LNCAP (cell line): Measurements from ENCODE around the gene C11orf24.

Source experiments
- TF ChIP-seq, protein P1 (sequence below): fragments of 450-650 bp; IDR thresholded peaks from 2 replicates; pipeline ENCODE4 v1.5.1; 2017; ENCODE audit warnings: mild to moderate bottlenecking

C11orf24 gene

DNA sequence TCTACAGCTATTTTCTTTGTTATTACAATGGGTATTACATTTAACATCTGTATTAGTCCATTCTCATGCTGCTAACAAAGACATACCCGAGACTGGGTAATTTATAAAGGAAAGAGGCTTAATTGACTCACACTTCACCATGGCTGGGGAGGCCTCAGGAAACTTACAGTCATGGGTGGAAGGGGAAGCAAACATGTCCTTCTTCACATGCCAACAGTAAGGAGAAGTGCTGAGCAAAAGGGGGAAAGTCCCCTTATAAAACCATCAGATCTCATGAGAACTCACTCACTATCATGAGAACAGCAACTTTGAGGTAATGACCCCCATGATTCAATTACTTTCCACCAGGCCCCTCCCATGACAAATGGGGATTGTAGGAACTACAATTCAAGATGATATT lies 42.2 kb downstream of the C11orf24 start:
- TF ChIP-seq, protein P1, sequence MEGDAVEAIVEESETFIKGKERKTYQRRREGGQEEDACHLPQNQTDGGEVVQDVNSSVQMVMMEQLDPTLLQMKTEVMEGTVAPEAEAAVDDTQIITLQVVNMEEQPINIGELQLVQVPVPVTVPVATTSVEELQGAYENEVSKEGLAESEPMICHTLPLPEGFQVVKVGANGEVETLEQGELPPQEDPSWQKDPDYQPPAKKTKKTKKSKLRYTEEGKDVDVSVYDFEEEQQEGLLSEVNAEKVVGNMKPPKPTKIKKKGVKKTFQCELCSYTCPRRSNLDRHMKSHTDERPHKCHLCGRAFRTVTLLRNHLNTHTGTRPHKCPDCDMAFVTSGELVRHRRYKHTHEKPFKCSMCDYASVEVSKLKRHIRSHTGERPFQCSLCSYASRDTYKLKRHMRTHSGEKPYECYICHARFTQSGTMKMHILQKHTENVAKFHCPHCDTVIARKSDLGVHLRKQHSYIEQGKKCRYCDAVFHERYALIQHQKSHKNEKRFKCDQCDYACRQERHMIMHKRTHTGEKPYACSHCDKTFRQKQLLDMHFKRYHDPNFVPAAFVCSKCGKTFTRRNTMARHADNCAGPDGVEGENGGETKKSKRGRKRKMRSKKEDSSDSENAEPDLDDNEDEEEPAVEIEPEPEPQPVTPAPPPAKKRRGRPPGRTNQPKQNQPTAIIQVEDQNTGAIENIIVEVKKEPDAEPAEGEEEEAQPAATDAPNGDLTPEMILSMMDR: no peak

DNA sequence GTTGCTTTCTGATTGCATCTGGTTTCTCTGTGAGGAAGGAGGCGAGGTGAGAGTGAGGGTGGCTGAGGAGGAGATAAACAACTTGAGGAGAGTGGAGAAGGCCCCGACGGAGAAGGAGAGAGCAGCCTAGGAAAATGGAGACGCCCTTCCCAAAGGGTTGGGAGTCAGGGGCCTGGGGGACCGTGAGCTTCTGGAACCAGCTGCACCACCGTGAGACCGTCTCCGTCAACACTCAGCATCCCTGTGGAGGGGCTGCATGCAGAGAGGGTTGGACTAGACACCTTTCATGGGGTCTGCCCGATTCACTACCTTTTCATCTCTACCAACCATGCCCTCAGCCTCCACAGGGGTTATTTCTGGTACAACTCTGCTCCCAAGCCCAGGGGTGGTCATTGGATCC lies 45.4 kb downstream of the C11orf24 start:
- TF ChIP-seq, protein P1: no peak

DNA sequence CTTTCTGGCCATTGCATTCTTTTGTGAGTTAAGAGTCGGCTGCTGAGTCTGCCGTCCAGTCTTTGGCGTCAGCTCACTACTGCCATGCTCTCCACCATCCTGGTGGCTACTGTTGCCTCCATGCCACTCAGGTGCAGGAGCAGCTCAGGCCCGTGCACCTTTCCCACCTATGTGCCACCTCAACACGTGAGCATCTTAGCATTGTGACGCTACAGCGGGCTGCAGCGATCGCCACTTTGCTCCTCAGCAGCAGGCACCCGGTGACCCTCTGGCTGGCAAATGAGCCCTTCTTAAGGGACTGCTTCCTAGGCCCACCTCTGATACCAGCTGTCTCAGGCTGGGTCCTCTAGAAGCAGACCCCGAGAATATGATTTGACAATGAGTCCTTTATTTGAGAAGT lies 47.2 kb downstream of the C11orf24 start:
- TF ChIP-seq, protein P1: no peak

DNA sequence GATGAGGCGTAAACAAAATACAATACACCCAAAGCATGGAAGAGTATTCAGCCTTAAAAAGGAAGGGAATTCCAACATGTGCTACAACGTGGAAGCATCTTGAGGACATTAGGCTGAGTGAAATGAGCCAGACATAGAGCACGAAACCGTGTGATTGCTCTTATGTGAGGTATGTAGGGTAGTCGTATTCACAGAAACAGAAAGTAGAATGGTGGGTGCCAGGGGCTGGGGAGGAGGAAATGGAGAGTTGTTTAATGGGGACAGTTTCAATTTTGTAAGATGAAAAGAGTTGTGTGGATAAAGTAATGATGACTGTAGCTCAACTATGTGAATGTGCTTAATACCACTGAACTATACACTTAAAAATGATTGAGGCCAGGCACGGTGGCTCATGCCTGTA lies 48.5 kb downstream of the C11orf24 start:
- TF ChIP-seq, protein P1: no peak

DNA sequence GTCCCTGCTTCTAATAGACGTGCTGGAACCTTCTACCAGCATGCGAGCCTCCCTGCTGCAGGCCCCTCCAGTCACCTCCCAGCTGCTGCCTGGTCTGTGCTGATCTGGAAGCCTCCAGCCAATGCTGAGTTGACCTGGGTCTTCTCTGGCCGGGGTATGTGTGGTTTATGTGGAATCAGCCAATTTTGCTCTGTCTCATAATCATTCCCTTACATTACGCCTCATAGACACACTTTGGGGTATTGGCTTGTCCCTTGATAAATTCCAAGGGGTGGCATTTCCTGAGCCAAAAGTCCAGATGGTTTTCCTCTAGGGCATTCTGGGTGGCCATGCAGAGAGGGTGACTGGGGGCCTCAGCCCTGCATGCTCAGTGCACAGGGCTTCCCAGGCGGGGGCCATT lies 50.4 kb downstream of the C11orf24 start:
- TF ChIP-seq, protein P1: no peak

DNA sequence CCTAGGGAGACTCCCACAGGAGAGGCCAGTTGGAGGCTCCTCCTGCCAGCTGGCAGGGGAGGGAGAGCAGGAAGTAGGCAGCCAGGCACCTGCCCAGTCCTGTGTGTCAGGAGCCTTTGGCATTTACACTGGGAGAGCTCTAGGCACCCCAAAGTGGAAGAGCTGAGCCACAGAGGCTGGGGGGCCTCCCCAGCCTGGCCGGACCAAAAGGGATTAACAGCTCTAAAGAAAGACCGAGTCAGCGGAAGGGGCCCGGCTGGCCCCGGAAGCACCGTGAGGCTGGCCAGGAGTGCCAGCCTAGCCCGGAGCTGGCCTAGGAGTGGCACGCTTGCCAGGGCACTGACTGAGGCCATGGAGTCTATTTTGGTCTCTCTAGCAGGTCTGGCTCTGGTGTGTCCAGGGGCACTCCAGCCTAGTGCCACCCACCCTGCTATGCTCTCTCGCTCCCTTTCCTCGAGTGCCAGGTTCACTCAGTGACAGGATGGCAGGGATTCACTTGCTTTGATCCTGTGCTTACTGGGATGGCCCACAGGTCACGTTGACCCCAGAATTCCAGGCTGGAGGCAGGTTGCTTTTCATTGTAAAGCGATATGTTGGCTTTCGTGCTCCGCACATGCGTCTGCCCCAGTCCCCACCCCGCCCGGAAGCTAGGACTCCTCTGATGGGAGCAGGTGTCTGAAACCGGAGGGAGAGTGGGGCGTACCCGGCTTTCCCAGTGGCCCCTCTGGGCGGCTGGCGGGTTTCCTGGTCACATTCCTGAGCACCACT lies 55.4 kb downstream of the C11orf24 start:
- TF ChIP-seq, protein P1: no peak

DNA sequence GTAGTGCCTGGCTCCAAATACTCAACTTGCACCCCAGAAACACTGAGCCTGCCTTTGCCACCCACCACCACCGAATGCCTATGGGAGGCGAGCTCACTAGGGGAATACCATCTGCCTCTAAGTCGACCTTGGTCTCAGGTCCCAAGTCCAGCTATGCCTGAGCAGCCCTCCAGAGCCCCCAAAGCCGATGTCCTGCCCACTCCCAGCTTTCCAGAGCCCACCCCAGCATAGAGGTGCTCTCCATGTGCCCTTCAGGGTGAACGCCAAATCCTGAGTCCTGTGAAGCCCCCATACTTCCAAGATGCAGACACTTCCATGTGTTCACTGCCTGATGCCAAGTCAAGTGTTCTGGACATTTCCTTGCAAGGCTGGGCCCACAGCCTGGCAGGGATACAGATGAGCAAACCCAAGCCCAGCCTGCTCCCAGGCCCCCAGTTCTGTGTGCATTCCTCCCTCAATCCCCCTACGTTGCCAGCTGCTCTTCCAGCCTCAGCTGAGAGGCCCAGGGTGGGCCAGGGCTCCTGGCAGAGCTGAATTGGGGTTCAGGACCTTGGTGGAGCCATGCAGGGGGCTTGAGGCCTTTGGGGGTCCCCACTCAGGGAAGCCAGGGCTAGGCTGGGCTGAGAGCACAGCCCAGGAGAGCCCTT lies 56.1 kb downstream of the C11orf24 start:
- TF ChIP-seq, protein P1: no peak
